HG02870 (cell line): ENCODE data around the gene RGS8.

Experiments used
- ATAC-seq: cut with Tn5 transposase; IDR thresholded peaks from one replicate; pipeline ENCODE4 v1.9.1; 2021; ENCODE audit warnings: mild to moderate bottlenecking, moderate library complexity; ENCODE audit not compliant: unreplicated experiment

RGS8 gene

DNA sequence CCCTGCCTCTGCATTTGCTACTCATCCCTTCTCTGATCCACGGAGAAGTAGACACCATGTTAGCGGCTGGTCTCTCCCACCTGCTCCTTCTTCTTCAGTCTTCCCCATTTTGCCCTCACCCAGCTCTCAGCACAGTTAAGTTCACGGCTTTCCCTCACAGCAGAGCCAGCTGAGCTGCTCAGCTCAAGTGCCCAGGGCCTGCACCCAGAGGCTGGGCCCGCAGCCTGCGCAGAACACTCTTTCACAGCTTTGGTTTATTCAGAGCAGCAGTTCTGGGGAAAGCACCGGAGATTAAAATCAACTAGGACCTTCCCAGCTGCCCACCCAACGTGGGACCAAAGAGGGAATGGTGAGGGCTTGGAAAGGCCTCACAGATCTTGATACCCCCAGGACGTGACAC, 41.9 kb downstream of the RGS8 start:
- ATAC-seq: no peak

DNA sequence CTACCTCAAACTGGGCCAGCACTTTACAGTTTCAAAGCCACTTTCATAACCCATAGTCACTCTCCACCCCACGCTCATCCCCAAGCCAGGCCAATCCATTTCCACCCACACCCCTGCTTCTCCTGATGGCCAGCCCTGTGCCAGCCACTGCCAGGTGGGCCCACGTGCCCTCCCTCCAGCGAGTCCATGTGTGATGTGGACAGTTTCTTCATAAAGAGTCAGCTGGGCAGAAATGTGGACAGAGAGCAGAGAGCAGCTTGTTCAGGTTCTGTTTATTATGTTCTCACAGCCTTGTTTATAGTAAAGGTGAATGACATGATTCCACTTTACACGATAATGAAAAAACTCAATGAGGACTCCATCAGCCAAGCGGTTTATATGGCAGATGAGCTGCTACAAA, 42.8 kb downstream of the RGS8 start:
- no peak for ATAC-seq

DNA sequence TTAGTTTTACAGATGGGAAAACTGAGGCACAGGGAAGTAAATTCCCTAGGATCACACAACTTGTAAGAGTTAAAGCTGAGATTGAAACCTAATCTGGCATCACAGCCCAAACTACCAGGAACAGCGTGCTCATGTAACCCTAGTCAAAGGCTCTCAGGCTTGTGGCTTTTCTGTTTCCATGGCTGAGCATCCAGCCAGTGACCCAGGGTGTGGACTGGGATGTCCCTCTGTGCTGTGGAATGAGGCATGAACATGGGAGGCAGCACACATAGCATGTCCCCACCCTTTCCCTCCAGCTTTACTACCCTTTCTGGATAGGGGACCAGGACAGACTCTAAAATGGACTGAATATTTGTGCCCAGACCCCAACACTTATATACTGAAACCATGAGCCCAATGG, 45.1 kb downstream of the RGS8 start:
- no peak for ATAC-seq

DNA sequence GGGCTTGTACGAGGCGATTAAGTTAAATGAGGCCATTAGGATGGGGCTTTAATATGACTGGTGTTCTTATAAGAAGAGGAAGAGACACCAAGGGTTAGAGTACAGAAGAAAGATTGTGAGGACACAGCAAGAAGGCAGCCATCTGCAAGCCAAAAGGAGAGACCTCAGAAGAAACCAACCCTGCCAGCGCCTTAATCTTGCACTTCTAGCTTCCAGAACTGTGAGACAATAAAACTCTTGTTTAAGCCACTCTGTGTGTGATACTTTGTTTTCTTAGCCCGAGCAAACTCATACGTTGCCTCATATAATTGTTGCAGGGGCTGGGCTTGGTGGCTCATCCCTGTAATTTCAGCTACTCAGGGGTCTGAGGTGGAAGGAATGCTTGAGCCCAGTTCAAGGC, 46.6 kb downstream of the RGS8 start:
- ATAC-seq: no peak

DNA sequence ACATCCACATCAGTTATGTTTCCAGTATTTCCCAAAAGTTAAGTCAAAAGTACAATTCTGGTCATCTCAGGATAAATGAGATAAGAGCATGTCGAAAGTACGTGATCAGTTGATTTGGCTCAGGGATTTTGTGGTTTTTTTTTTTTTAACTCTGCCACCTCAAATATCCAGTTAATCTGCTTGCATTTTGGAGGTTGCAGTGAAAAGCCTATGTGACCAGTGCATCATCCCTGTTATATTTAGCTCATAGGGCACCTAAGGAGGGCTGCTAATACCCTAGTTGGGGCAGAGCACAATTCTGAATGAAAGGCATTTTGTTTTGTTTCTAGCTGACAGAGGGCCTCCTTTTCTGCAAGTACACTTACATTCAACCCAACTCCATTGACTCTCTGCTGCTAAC, 48.5 kb downstream of the RGS8 start:
- no peak for ATAC-seq
